HG03159 (cell line): ENCODE results near the gene WBP1.
"Not testable (repeated sequence)": the region's sequence is repeated elsewhere in the genome, so short reads cannot be mapped to it uniquely, and the experiment has no call there.

Experiments
- ATAC-seq: cut with Tn5 transposase; IDR thresholded peaks from one replicate; pipeline ENCODE4 v1.9.1; 2021; ENCODE audit warnings: mild to moderate bottlenecking, moderate library complexity; ENCODE audit not compliant: unreplicated experiment

The WBP1 gene

DNA sequence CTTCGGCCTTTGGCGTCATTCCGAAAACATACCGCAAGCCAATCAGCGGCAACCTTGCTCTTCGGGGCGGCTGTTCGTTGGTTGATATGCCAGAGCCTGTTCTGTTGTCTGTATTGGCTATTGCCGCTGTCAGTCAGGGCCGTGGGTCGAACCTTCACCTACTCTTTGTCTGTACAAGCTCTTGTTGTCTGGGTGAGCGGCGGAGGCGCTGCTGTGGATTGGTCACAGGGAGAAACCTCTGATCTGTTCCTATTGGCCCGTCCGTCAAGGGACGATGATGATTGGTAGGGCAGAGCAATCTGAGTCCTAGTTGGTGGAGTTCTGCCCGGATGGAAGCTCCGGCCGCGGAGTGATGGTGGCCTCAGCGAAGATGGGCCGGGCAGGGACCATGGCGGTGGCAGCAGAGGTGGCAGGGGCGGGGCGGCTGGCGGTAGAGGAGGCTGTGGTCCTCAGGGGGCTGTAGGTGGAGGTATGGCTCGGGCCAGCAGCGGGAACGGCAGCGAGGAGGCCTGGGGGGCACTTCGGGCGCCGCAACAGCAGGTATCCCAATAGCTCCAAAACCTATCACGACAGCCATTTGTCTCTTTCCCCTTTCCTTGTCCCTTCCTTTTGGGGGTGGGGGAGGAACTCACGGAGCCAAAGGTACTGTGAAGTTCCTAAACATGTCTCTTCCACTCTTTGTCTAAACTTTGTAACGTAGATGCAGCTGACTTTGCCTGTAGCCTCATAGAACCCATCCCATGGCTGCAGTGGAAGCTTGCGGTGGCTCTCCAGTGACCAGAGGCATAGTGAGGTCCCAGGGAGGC is at the start of gene WBP1:
Gene WBP1 (plus strand): TSS at position 307 of the 806 bp plus-strand sequence. CDS start 165 bp downstream, at position 472.
- ATAC-seq = peak; percentile 81

DNA sequence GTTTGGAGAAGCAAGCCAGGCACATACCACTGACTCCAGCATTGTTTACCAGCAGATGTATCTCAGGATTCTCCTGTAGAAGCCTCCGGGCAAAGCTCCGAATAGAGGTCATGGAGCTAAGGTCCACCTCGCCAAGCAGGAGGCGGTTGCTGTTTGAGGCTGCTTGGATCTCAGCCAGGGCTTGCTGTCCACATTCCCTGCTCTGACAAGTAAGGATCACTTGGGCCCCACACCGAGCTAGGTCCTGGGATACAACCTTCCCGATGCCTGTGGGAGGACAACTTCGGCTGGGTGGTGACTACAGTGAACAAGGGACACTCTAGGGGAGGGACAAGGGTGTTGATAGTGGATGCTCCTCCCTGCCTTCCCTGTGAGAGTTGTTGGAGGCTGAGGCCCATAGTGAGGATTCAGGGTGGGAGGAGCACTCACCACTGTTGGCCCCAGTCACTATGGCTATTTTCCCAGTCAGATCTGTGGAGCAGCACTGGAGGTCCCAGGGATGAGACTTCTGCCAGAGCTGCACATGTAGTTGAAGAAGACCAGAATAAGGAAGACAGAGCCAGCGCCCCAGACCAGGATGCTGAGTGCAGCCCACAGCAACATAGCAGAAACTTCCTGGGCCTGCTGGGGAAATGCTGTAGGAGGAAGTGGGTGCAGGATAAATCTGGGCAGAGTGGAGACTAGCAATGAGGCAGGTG is 45.1 kb upstream of the WBP1 start:
- no peak for ATAC-seq

DNA sequence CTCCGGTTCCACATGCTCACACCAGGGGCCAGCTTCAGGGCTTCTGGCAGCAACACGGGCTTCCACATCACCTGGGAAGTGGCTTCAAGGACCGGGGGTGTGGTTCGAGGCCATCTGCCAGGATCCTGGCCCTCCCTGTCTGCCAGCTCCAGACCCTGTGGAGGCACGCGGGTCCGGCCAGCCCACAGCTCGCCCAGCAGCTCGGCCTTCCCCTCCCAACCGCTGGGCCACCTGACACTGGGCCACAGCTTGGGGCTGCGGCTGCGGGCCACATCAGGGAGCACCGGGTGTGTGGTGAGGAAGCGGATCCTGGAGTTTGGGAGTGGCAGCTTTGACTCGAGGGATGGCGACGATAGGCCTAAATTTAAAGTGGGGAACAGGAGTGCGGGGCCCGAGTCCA is 43.8 kb upstream of the WBP1 start:
- no peak for ATAC-seq

- ATAC-seq = no peak
Observed at GRCh38 chr2:74414881-74415761, 43.1 kb upstream of the WBP1 start.

DNA sequence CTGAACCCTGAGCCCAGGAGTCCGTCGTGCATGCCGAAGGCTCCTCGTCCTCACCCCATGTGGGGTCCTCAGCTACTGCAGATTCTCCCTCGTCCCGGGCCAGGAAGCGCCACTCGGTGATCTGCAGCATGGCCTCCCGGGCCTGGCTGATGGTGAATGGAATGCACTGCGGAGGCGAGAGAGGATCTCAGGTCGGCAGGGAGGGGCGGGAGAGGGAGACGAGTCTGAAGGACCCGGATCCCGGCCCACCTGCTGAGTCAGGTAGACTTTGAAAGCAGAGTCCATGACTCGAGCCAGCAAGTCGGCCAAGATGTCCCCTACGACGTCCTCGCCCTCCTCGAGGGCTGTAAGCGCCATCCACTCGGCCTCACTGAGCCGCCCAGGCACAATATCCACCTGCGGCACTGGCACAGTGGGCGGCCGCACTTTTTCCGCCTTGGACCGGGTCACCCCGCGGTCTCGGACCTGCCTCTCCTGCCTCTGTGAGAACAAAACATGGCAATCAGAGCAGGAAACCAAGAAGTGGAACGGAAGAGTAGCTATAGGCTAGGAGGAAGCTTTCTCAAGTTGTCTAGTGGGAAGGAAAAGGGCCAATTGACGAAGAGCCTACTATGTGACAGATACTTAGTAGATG is 42.4 kb upstream of the WBP1 start:
- no peak for ATAC-seq

- no peak for ATAC-seq
Observed at GRCh38 chr2:74416778-74417177, 41.5 kb upstream of the WBP1 start.

- ATAC-seq = no peak
Observed at GRCh38 chr2:74417197-74417596, 41.0 kb upstream of the WBP1 start.

GRCh38 chr2:74417763-74418162 is 40.5 kb upstream of the WBP1 start:
- no peak for ATAC-seq

DNA sequence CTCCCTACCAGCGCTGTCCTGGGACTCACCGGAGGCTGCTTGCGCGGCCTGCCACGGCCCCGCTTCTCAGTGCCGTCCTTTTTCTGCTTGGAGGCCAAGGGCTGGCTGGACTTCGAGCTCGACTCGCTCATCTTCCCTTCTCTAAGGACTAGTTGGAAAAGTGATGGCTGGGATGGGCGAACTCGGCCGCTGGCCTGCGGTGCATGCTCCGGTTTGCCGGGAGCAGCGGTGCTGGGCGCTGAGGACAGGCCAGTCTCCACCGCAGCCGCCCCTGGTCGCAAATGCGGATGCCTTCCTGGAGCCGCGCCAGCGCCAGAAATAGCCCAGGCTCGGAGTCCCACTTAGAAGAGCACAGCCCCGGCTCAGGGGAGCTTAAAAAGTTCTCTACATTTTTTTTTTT is 39.9 kb upstream of the WBP1 start:
- no peak for ATAC-seq

GRCh38 chr2:74419345-74419744 is 38.9 kb upstream of the WBP1 start:
- ATAC-seq = no peak

- ATAC-seq = no peak
Observed at GRCh38 chr2:74420006-74420405, 38.2 kb upstream of the WBP1 start.

GRCh38 chr2:74420443-74421103 is 37.7 kb upstream of the WBP1 start:
- ATAC-seq = not testable (repeated sequence)

DNA sequence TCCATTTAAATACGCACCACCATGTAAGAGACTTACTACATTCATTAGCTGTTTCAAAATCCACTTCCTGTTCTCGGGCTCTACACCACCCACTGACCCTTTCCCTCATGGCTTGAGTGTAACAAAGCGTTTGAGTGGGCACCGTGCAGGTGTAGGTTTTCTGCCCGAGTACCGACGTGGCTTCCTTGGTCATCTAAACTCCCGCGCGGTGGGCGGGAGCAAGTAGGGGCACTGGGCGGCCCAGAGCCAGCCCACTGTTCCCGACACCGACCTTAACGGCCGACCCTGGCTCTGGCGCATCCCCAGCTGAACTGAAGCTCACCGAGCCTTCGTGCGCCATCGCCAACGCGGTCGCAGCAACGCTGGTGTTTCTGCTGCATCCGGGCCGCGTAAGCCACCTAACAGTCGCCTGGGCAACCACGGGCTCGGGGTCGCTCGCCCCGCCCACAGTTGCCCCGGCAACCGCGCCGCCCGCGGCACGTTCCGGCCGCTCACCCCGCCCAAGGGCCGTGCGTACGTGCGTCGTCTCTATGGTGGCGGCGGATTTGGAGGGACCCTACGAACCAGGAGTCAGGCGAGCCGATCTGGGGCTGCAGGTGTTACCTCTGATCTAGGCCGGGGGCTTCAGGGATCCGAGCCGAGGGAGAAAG is 36.9 kb upstream of the WBP1 start, which contains the start of the genes C2orf81 and WDR54:
Gene C2orf81 (minus strand): TSS at position 399 of the 650 bp plus-strand sequence. CDS start 59 bp downstream, at position 340.
Gene WDR54 (plus strand): TSS at position 510 of the 650 bp plus-strand sequence. CDS start 424 bp downstream, outside the sequence.
- ATAC-seq = peak; percentile 87

DNA sequence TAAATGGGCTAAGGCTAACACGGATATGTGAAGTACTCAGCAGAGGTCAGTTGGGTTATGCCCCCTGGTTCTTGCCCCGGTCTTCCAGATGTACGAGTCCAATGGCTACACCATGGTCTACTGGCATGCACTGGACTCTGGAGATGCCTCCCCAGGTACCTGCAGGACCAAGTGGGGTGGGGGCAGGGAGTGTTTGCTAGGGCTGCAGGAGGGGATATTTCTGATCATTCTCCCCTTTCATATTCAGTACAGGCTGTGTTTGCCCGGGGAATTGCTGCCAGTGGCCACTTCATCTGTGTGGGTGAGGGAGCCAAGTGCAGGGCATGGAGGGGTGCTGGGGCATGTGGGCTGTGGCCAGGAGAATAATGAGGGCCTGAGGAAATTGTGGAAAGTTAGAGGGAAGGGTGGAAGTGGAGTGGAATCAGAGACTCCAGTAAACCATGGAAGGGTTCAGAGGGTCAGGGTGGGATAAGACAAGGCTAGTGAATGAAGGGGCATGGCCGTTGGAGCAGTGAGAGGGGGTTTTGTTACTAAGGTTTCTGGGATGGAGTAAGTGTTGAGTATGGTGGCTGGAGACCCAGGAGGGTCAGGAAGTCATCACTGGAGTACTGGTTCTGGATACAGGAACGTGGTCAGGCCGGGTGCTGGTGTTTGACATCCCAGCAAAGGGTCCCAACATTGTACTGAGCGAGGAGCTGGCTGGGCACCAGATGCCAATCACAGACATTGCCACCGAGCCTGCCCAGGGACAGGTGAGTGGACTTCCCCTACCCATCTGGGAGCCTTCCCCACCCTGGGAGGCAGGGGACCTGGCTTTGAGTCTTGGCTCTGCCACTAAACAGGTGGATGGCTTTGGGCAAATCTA is 34.8 kb upstream of the WBP1 start:
- no peak for ATAC-seq

DNA sequence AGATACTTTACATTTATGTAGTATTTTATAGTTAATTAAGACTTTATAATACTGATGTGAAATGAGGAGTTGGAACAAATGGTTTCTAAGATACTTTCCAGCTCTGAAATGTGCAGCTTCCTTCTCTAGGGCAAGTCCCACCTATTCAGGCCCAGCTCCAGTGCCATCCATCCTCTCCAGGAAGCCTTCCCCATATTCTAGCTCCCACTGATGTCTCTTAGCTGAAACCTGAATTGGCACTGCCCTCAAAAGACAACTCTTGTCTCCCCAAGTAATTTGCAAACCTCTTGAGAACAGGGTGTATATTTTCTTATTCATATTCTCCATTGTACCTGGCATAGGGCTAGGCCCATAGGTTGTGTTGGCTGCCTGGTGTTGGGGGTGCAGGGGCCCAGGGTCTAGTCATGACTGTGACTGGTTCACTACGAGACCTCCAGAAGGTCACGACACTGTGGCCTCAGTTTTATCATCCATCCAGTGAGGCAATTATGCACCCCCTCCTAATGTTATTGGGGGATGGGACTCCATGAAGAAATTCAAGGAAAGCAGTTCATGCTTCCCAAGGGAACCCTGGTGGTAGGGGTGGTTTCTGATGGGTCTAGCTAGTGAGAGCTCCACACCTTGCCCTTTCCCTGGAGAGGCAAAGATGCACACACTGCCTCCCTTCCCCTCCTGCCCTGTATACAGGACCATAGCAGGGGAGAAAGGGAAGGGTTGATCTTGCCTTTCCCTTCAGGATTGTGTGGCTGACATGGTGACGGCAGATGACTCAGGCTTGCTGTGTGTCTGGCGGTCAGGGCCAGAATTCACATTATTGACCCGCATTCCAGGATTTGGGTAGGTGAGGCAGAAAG is 33.9 kb upstream of the WBP1 start:
- no peak for ATAC-seq

GRCh38 chr2:74424995-74425406 is 33.2 kb upstream of the WBP1 start:
- ATAC-seq = no peak

- no peak for ATAC-seq
Observed at GRCh38 chr2:74425523-74425922, 32.7 kb upstream of the WBP1 start.
